Measurements from ENCODE around the gene ST6GAL1.

ST6GAL1 gene

GRCh38 chr3:187031934-187032333 is 101.6 kb downstream of the ST6GAL1 start:
- Histone ChIP-seq H3K27ac (no peak overlapping the region), H3K9me3 (peaks cover 0 to 3% (median 0%) of the 10 kb centered on the region in 3 donors), H3K4me1 (peaks cover 0 to 7% (median 0%) of the 10 kb centered on the region in 4 donors), H3K36me3 (no peaks in the 10 kb centered on the region), H3K4me3 (no peak overlapping the region), H3K27me3 (no peaks in the 10 kb centered on the region)
- intact Hi-C loops (cut with DNase I; ENCODE audit: low total_unique reads): no loop called here
- TF ChIP-seq CTCF (IDR thresholded peaks at IDR 0.05): no peak
- DNase-seq: no peak

GRCh38 chr3:187036394-187036793 is 106.1 kb downstream of the ST6GAL1 start:
- Histone ChIP-seq H3K27me3 (no peaks in the 10 kb centered on the region), H3K4me3 (no peak overlapping the region), H3K27ac (no peak overlapping the region), H3K9me3 (peaks cover 0 to 3% (median 0%) of the 10 kb centered on the region in 3 donors), H3K4me1 (peaks cover 0 to 10% (median 0%) of the 10 kb centered on the region in 4 donors), H3K36me3 (peaks cover 3 to 19% (median 16%) of the 10 kb centered on the region in 3 donors)
- DNase-seq: no peak
- intact Hi-C loops (cut with DNase I; ENCODE audit: low total_unique reads): no loop called here
- no peak for TF ChIP-seq CTCF (IDR thresholded peaks at IDR 0.05)

GRCh38 chr3:187039100-187039722 is 108.9 kb downstream of the ST6GAL1 start:
- Histone ChIP-seq H3K36me3 (peaks cover 3 to 28% (median 25%) of the 10 kb centered on the region in 3 donors), H3K27me3 (no peaks in the 10 kb centered on the region), H3K4me3 (no peak overlapping the region), H3K9me3 (peaks cover 0 to 3% (median 0%) of the 10 kb centered on the region in 3 donors), H3K4me1 (peaks cover 0 to 31% (median 7%) of the 10 kb centered on the region in 4 donors), H3K27ac (no peak overlapping the region)
- intact Hi-C loops (cut with DNase I; ENCODE audit: low total_unique reads): no loop called here
- no peak for DNase-seq
- TF ChIP-seq CTCF (IDR thresholded peaks at IDR 0.05): no peak

- intact Hi-C loops (cut with DNase I; ENCODE audit: low total_unique reads): no loop called here
- H3K4me3 ChIP-seq: no peak overlapping the region
Observed at GRCh38 chr3:187039723-187040414, 109.5 kb downstream of the ST6GAL1 start.

More at GRCh38 chr3:187039723-187040414, 109.5 kb downstream of the ST6GAL1 start:
- Histone ChIP-seq H3K9me3 (no peaks in the 10 kb centered on the region), H3K36me3 (peaks cover 3 to 28% (median 25%) of the 10 kb centered on the region in 3 donors), H3K4me1 (peaks cover 0 to 36% (median 8%) of the 10 kb centered on the region in 4 donors), H3K27me3 (no peaks in the 10 kb centered on the region), H3K27ac (no peak overlapping the region)
- TF ChIP-seq CTCF (IDR thresholded peaks at IDR 0.05): no peak
- DNase-seq: no peak

All from tibial artery (tissue), 4 donors.